H9 (cell line): ENCODE measurements around the gene DTNA. TPM values are rescaled to one million over a fixed set of nuclear protein-coding genes. Genes with fewer than 3 reads are reported as not detected.

Experiments used
- DNase-seq: peaks from one replicate; pipeline ENCODE4 v3.0.0-alpha.2; 2017
- H2AFZ ChIP-seq: one replicate; pipeline ENCODE4 v1.6.1; 2013; ENCODE audit warnings: mild to moderate bottlenecking, low read length, control low read depth, moderate library complexity
- H2AK5ac ChIP-seq: 2 replicates; pipeline ENCODE4 v1.6.1; 2013; ENCODE audit warnings: low read length, control low read depth, mixed read lengths; ENCODE audit not compliant: insufficient read length
- H2BK120ac ChIP-seq: one replicate; pipeline ENCODE4 v1.6.1; 2013; ENCODE audit warnings: low read depth, mild to moderate bottlenecking, low read length, control low read depth, inconsistent platforms; ENCODE audit not compliant: poor library complexity, severe bottlenecking
- H2BK12ac ChIP-seq: 2 replicates; pipeline ENCODE4 v1.6.1; 2013; ENCODE audit warnings: low read length, control low read depth, mixed read lengths, low read depth; ENCODE audit not compliant: insufficient read length
- H2BK15ac ChIP-seq: 2 replicates; pipeline ENCODE4 v1.6.1; 2013; ENCODE audit warnings: low read depth, low read length, control low read depth
- H2BK20ac ChIP-seq: one replicate; pipeline ENCODE4 v1.6.1; 2013; ENCODE audit warnings: low read depth, mild to moderate bottlenecking, low read length, control low read depth, inconsistent platforms; ENCODE audit not compliant: poor library complexity, severe bottlenecking
- H2BK5ac ChIP-seq: 2 replicates; pipeline ENCODE4 v1.6.1; 2013; ENCODE audit warnings: low read length, control low read depth, mixed read lengths; ENCODE audit not compliant: insufficient read length
- H3K14ac ChIP-seq: 2 replicates; pipeline ENCODE4 v1.6.1; 2013; ENCODE audit warnings: low read length, control low read depth; ENCODE audit not compliant: insufficient read depth
- H3K18ac ChIP-seq: 2 replicates; pipeline ENCODE4 v1.6.1; 2013; ENCODE audit warnings: low read depth, mild to moderate bottlenecking, mixed read lengths, low read length, control low read depth; ENCODE audit not compliant: insufficient read length
- H3K23ac ChIP-seq: 2 replicates; pipeline ENCODE4 v1.6.1; 2013; ENCODE audit warnings: low read length, control low read depth, mixed read lengths, low read depth; ENCODE audit not compliant: insufficient read length
- H3K23me2 ChIP-seq: 2 replicates; pipeline ENCODE4 v1.6.1; 2013; ENCODE audit warnings: low read depth, mild to moderate bottlenecking, mixed read lengths, low read length, control low read depth; ENCODE audit not compliant: insufficient read length, poor library complexity, severe bottlenecking
- H3K27ac ChIP-seq: 2 replicates; pipeline ENCODE4 v1.5.1; 2013; ENCODE audit warnings: low read length, control low read depth, mixed read lengths, low read depth; ENCODE audit not compliant: insufficient read length
- H3K27me3 ChIP-seq: 2 replicates; pipeline ENCODE4 v1.6.1; 2013; ENCODE audit warnings: low read length, control low read depth, inconsistent platforms; ENCODE audit not compliant: insufficient read depth
- H3K4ac ChIP-seq: 2 replicates; pipeline ENCODE4 v1.6.1; 2013; ENCODE audit warnings: low read depth, mild to moderate bottlenecking, control low read depth, inconsistent platforms, low read length, moderate library complexity
- H3K4me1 ChIP-seq: 2 replicates; pipeline ENCODE4 v1.6.1; 2013; ENCODE audit warnings: low read length, control low read depth, inconsistent platforms; ENCODE audit not compliant: insufficient read depth
- H3K4me2 ChIP-seq: 2 replicates; pipeline ENCODE4 v1.6.1; 2013; ENCODE audit warnings: low read length, control low read depth, mixed read lengths; ENCODE audit not compliant: insufficient read length, insufficient read depth
- H3K56ac ChIP-seq: 2 replicates; pipeline ENCODE4 v1.6.1; 2013; ENCODE audit warnings: low read depth, mild to moderate bottlenecking, mixed read lengths, low read length, control low read depth; ENCODE audit not compliant: insufficient read length
- H3K79me1 ChIP-seq: 2 replicates; pipeline ENCODE4 v1.6.1; 2013; ENCODE audit warnings: low read depth, mild to moderate bottlenecking, moderate library complexity, low read length, control low read depth, inconsistent platforms; ENCODE audit not compliant: insufficient read depth, poor library complexity, severe bottlenecking
- H3K79me2 ChIP-seq: 2 replicates; pipeline ENCODE4 v1.6.1; 2013; ENCODE audit warnings: low read length, control low read depth, inconsistent platforms; ENCODE audit not compliant: insufficient read depth
- H3K9ac ChIP-seq: 2 replicates; pipeline ENCODE4 v1.6.1; 2013; ENCODE audit warnings: low read length, control low read depth, mixed read lengths; ENCODE audit not compliant: insufficient read length; ENCODE audit errors: extremely low read depth
- H3K9me3 ChIP-seq: one replicate; pipeline ENCODE4 v1.6.1; 2013; ENCODE audit warnings: low read depth, low read length, inconsistent platforms; ENCODE audit not compliant: control insufficient read depth
- H3T11ph ChIP-seq: one replicate; pipeline ENCODE4 v1.6.1; 2013; ENCODE audit warnings: mild to moderate bottlenecking, low read length, control low read depth, inconsistent platforms
- H4K20me1 ChIP-seq: one replicate; pipeline ENCODE4 v1.6.1; 2013; ENCODE audit not compliant: control insufficient read depth, insufficient read length, insufficient read depth
- H4K5ac ChIP-seq: 2 replicates; pipeline ENCODE4 v1.6.1; 2013; ENCODE audit warnings: low read depth, mild to moderate bottlenecking, mixed read lengths, low read length, control low read depth; ENCODE audit not compliant: insufficient read length
- H4K8ac ChIP-seq: replicated peaks from 2 replicates; pipeline ENCODE4 v1.6.1; 2013; ENCODE audit warnings: low read length, control low read depth, mixed read lengths, low read depth; ENCODE audit not compliant: insufficient read length
- H4K91ac ChIP-seq: 2 replicates; pipeline ENCODE4 v1.6.1; 2013; ENCODE audit warnings: low read depth, mild to moderate bottlenecking, moderate library complexity, mixed read lengths, low read length, control low read depth; ENCODE audit not compliant: insufficient read length
- H3K27ac Mint-ChIP-seq, 3 experiments: 2 replicates in 2 of 3; 3 replicates in 1 of 3; pipeline ENCODE4 v1.8.0; 2020 to 2021; ENCODE audit warnings: mixed read lengths in 3 of 3, mild to moderate bottlenecking in 1 of 3, moderate library complexity in 1 of 3
- H3K27me3 Mint-ChIP-seq: 2 replicates; pipeline ENCODE4 v1.8.0; 2021; ENCODE audit warnings: low read depth, mild to moderate bottlenecking, moderate library complexity, mixed read lengths
- H3K36me3 Mint-ChIP-seq, 3 experiments: 2 replicates in 2 of 3; 3 replicates in 1 of 3; pipeline ENCODE4 v1.8.0; 2020 to 2021; ENCODE audit warnings: low read depth in 3 of 3, mixed read lengths in 3 of 3; ENCODE audit not compliant: insufficient read depth in 1 of 3
- H3K4me1 Mint-ChIP-seq, 2 experiments: 2 replicates each; pipeline ENCODE4 v1.8.0; 2020; ENCODE audit warnings: mixed read lengths in 2 of 2
- H3K4me3 Mint-ChIP-seq, 2 experiments: 2 replicates in 1 of 2; 3 replicates in 1 of 2; pipeline ENCODE4 v1.8.0; 2020 to 2021; ENCODE audit warnings: mild to moderate bottlenecking in 2 of 2, mixed read lengths in 2 of 2, moderate library complexity in 1 of 2
- H3K9me3 Mint-ChIP-seq, 2 experiments: 2 replicates in 1 of 2; 3 replicates in 1 of 2; pipeline ENCODE4 v1.8.0; 2020; ENCODE audit warnings: mild to moderate bottlenecking in 2 of 2, mixed read lengths in 2 of 2, moderate library complexity in 1 of 2
- WGBS: extraction: QIAGEN DNeasy Blood & Tissue Kit; methylation state at CpG from one replicate; pipeline ENCODE4 v1.1.7; 2013; ENCODE audit warnings: missing lambda C conversion rate, low lambda C conversion rate, mixed read lengths; ENCODE audit not compliant: insufficient read length; ENCODE audit errors: extremely low coverage; 5-methylcytosine and 5-hydroxymethylcytosine counted together
- total RNA-seq: library from RNA; stranded (reverse); gene quantifications from 2 replicates; pipeline ENCODE4 v1.2.1, GENCODE V29; 2021
- TF ChIP-seq, protein P1 (sequence below): fragments of 200-600 bp; sonication (generic); conservative IDR thresholded peaks from 3 replicates; pipeline ENCODE4 v1.8.0; 2021; ENCODE audit warnings: antibody characterized with exemption, mild to moderate bottlenecking

The DTNA gene
- total RNA-seq, 1 experiment from 2014 or later = 25.5 TPM

DNA sequence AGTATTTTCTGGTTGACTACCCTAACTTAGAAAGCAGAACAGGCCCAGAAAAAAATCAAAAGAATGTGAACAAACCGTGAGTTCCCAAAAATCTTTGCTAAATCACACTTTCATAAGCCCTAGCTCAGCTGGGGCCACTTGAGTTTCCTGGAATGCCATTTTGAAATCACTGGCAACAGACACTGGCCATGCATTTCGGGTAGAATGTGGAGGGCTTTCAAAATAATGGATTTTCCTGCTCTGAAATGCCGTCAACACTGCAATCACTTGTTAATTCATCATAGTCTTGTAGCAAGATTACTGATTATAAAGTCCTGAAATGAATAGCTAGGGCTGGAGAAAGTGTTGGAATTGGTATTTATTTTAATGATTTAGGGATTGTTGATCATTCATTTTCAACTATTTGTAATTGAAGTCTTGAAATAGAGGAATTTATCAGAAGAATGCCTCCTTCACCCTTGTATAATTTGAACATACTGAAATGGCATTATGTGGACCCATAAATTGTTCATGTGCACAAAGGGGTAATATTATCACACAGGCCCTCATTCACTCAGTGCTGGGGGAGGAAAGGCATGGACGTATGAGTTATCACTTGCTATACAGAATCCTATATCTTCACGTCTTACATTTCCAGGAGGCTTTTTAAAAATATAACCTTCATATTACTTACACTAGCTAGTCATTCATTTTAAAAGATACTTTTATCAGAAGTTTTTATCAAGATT lies 134.8 kb downstream of the DTNA start:
- DNase-seq = no peak
- Histone ChIP-seq H4K5ac (no peak overlapping the region), H3K18ac (no peak overlapping the region), H3K79me2 (no peaks in the 10 kb centered on the region), H3K9me3 (no peaks in the 10 kb centered on the region), H4K91ac (no peak overlapping the region), H3K4me2 (no peak overlapping the region), H3K27ac (no peak overlapping the region), H2AK5ac (no peak overlapping the region), H4K8ac (no peak overlapping the region), H2BK20ac (no peak overlapping the region), H2BK120ac (no peak overlapping the region), H3K4me1 (no peaks in the 10 kb centered on the region), H3K14ac (no peak overlapping the region), H4K20me1 (no peaks in the 10 kb centered on the region), H2BK5ac (no peak overlapping the region), H3K27me3 (no peaks in the 10 kb centered on the region), H3T11ph (no peak overlapping the region), H3K9ac (no peak overlapping the region), H2BK15ac (no peak overlapping the region), H3K4ac (no peak overlapping the region), H3K56ac (no peak overlapping the region), H2AFZ (no peak overlapping the region), H3K23me2 (no peaks in the 10 kb centered on the region), H3K23ac (no peak overlapping the region), H3K79me1 (no peaks in the 10 kb centered on the region), H2BK12ac (no peak overlapping the region)
- H3K4me1 Mint-ChIP-seq = peaks cover 30 to 33% of the 10 kb centered on the region in 2 experiments
- WGBS = no CpG with 5 or more reads among the region's 5 CpGs
- no peaks in the 10 kb centered on the region for H3K27me3 Mint-ChIP-seq
- H3K4me3 Mint-ChIP-seq = no peak overlapping the region
- H3K27ac Mint-ChIP-seq = no peak overlapping the region
- H3K36me3 Mint-ChIP-seq = peaks cover 7 to 18% (median 12%) of the 10 kb centered on the region in 3 experiments; a peak in 6 of 7 replicates
- H3K9me3 Mint-ChIP-seq = peaks cover 7 to 15% of the 10 kb centered on the region in 2 experiments; a peak in 4 of 5 replicates
- TF ChIP-seq, protein P1, sequence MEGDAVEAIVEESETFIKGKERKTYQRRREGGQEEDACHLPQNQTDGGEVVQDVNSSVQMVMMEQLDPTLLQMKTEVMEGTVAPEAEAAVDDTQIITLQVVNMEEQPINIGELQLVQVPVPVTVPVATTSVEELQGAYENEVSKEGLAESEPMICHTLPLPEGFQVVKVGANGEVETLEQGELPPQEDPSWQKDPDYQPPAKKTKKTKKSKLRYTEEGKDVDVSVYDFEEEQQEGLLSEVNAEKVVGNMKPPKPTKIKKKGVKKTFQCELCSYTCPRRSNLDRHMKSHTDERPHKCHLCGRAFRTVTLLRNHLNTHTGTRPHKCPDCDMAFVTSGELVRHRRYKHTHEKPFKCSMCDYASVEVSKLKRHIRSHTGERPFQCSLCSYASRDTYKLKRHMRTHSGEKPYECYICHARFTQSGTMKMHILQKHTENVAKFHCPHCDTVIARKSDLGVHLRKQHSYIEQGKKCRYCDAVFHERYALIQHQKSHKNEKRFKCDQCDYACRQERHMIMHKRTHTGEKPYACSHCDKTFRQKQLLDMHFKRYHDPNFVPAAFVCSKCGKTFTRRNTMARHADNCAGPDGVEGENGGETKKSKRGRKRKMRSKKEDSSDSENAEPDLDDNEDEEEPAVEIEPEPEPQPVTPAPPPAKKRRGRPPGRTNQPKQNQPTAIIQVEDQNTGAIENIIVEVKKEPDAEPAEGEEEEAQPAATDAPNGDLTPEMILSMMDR = no peak
